GM23248 (cell line): ENCODE measurements around the gene ARHGAP24. TPM values are rescaled to one million over a fixed set of nuclear protein-coding genes. Genes with fewer than 3 reads are reported as not detected.
"Not testable (repeated sequence)": the region's sequence is repeated elsewhere in the genome, so short reads cannot be mapped to it uniquely, and the experiment has no call there.

Experiments
- DNase-seq: peaks from one replicate; pipeline ENCODE4 v3.0.0-alpha.2; 2015
- H2AFZ ChIP-seq: fragments of 200-600 bp; sonication (generic); 2 replicates; pipeline ENCODE4 v1.6.1; 2016; ENCODE audit warnings: antibody characterized with exemption
- H3F3A ChIP-seq: fragments of 200-600 bp; sonication (generic); 2 replicates; pipeline ENCODE4 v1.6.1; 2016; ENCODE audit warnings: mild to moderate bottlenecking, antibody characterized with exemption, mixed run types; ENCODE audit not compliant: insufficient read depth
- H3K27ac ChIP-seq: fragments of 200-600 bp; sonication (generic); 2 replicates; pipeline ENCODE4 v1.5.1; 2016; ENCODE audit warnings: mild to moderate bottlenecking
- H3K27me3 ChIP-seq: fragments of 200-600 bp; sonication (generic); replicated peaks from 2 replicates; pipeline ENCODE4 v1.6.1; 2016; ENCODE audit warnings: mild to moderate bottlenecking; ENCODE audit not compliant: insufficient read depth
- H3K36me3 ChIP-seq: fragments of 200-600 bp; sonication (generic); 2 replicates; pipeline ENCODE4 v1.6.1; 2016; ENCODE audit warnings: low read depth, mild to moderate bottlenecking
- H3K4me1 ChIP-seq: fragments of 200-600 bp; sonication (generic); 2 replicates; pipeline ENCODE4 v1.6.1; 2016; ENCODE audit warnings: mild to moderate bottlenecking; ENCODE audit not compliant: insufficient read depth
- H3K4me2 ChIP-seq: fragments of 200-600 bp; sonication (generic); one replicate; pipeline ENCODE4 v1.6.1; 2016; ENCODE audit warnings: mild to moderate bottlenecking; ENCODE audit not compliant: unreplicated experiment
- H3K4me3 ChIP-seq: fragments of 200-600 bp; sonication (generic); 2 replicates; pipeline ENCODE4 v1.5.1; 2016; ENCODE audit warnings: mild to moderate bottlenecking
- H3K79me2 ChIP-seq: fragments of 200-600 bp; sonication (generic); 2 replicates; pipeline ENCODE4 v1.6.1; 2016; ENCODE audit warnings: mild to moderate bottlenecking; ENCODE audit not compliant: insufficient read depth
- H3K9ac ChIP-seq: fragments of 200-600 bp; sonication (generic); 2 replicates; pipeline ENCODE4 v1.6.1; 2016; ENCODE audit warnings: mild to moderate bottlenecking
- H3K9me2 ChIP-seq: fragments of 200-600 bp; sonication (generic); 2 replicates; pipeline ENCODE4 v1.6.1; 2016; ENCODE audit warnings: mixed run types, mild to moderate bottlenecking, moderate library complexity; ENCODE audit not compliant: insufficient read depth
- H3K9me3 ChIP-seq: fragments of 200-600 bp; sonication (generic); one replicate; pipeline ENCODE4 v1.6.1; 2017; ENCODE audit warnings: low read depth
- H4K20me1 ChIP-seq: fragments of 200-600 bp; sonication (generic); 2 replicates; pipeline ENCODE4 v1.6.0; 2016; ENCODE audit not compliant: insufficient read depth
- EZH2 ChIP-seq: fragments of 200-600 bp; sonication (generic); IDR thresholded peaks from 2 replicates; pipeline ENCODE4 v1.6.1; 2018; ENCODE audit warnings: antibody characterized with exemption, mild to moderate bottlenecking; ENCODE audit not compliant: insufficient read depth, poor library complexity, severe bottlenecking
- EZH2phosphoT487 ChIP-seq: fragments of 200-600 bp; sonication (generic); IDR thresholded peaks from 2 replicates; pipeline ENCODE4 v1.6.1; 2018; ENCODE audit warnings: antibody characterized with exemption, moderate library complexity, mild to moderate bottlenecking, low read depth; ENCODE audit not compliant: insufficient read depth
- WGBS, 2 experiments: methylation state at CpG; one replicate each; pipeline ENCODE4 v1.1.6; 2015 to 2017; ENCODE audit warnings: low lambda C conversion rate in 2 of 2, low coverage in 1 of 2; ENCODE audit errors: missing lambda C conversion rate in 2 of 2; 5-methylcytosine and 5-hydroxymethylcytosine counted together
- in situ Hi-C: fragments of 300-500 bp; cut with MboI; formaldehyde crosslinking; loops from 2 replicates; pipeline ENCODE4 v1.15.0; 2020
- polyA plus RNA-seq: library from polyadenylated mRNA; unstranded; fragments of >200 nt; fragmentation: Nextera tagmentation; extraction: Ambion mirVana; gene quantifications from 2 replicates; pipeline ENCODE4 v1.2.1, GENCODE V29; 2016
- total RNA-seq: library from RNA; depleted of rRNA; stranded (reverse); fragments of >200 nt; shearing (Covaris generic); gene quantifications from 2 replicates; pipeline ENCODE4 v1.2.3, GENCODE V29; 2014

ARHGAP24 gene
- total and polyA plus RNA-seq, 2 experiments from 2014 or later, result 24.1 to 31.6 TPM

- peaks cover 54% of the 10 kb centered on the region for H3K4me1 ChIP-seq
Observed at GRCh38 chr4:85498068-85498733, 23.3 kb downstream of the ARHGAP24 start.

DNA sequence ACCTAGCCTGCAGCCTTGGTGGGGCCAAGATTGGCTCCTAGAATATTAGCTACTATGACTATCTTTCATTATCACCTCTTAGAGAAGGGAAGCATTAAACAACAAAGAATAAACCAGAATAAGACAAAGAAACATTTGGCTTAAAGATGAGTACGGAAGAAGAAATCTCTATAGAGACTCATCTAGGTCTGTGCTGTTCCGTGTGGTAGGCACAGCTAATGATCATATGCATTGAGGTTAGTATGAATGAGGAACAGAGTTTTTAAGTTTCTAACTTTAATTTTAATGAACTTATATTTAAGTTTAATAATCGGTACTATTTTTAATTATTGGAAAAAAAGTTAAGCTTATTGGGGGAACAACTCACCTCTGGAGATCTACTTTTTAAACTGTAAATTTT, 24.6 kb downstream of the ARHGAP24 start:
- H3K27ac ChIP-seq, result peak overlapping the region; percentile 78
- peaks cover 54% of the 10 kb centered on the region for H3K4me1 ChIP-seq
- 78 to 84% methylated on average over 3 of the region's 3 CpGs for WGBS, 2 experiments

More at GRCh38 chr4:85498068-85498733, 23.3 kb downstream of the ARHGAP24 start:
- peak overlapping the region; percentile 44; the same call in 1 of the 2 replicates for H3K4me3 ChIP-seq
- DNase-seq, result peak; percentile 86
- 22 to 24% methylated on average over 5 of the region's 5 CpGs for WGBS, 2 experiments
- peak overlapping the region; percentile 41 for H3K9ac ChIP-seq
- in situ Hi-C loops, result loop anchor here (25.0 kb wide), 1 partner anchor 239 kb away; no protein-coding TSS in a partner anchor
- peak overlapping the region; percentile 75 for H3K4me2 ChIP-seq
- peaks cover 24% of the 10 kb centered on the region for H3K79me2 ChIP-seq
- H2AFZ ChIP-seq, result peak overlapping the region; percentile 66
- peaks cover 46% of the 10 kb centered on the region for H3F3A ChIP-seq
- TF ChIP-seq EZH2 (no peak), EZH2phosphoT487 (no peak)
- H3K27me3 ChIP-seq, result no peaks in the 10 kb centered on the region
- no peaks in the 10 kb centered on the region for H3K9me2 ChIP-seq
- peak overlapping the region; percentile 78 for H3K27ac ChIP-seq
- no peaks in the 10 kb centered on the region for H4K20me1 ChIP-seq
- H3K36me3 ChIP-seq, result no peaks in the 10 kb centered on the region
- H3K9me3 ChIP-seq, result no peaks in the 10 kb centered on the region

GRCh38 chr4:85500110-85500867, 25.3 kb downstream of the ARHGAP24 start:
- 4 to 14% methylated on average over 3 of the region's 3 CpGs for WGBS, 2 experiments
- no peak overlapping the region for H2AFZ ChIP-seq
- peaks cover 17% of the 10 kb centered on the region for H3K79me2 ChIP-seq
- DNase-seq, result peak; percentile 72
- no peak overlapping the region for H3K4me3 ChIP-seq
- H3K9me2 ChIP-seq, result no peaks in the 10 kb centered on the region
- peak overlapping the region; percentile 24 for H3K27ac ChIP-seq
- H3K9ac ChIP-seq, result no peak overlapping the region
- peak overlapping the region; percentile 24 for H3K4me2 ChIP-seq
- no peaks in the 10 kb centered on the region for H3K27me3 ChIP-seq
- H3K4me1 ChIP-seq, result peaks cover 54% of the 10 kb centered on the region
- H3K9me3 ChIP-seq, result no peaks in the 10 kb centered on the region
- TF ChIP-seq EZH2phosphoT487 (no peak), EZH2 (no peak)
- no peaks in the 10 kb centered on the region for H3K36me3 ChIP-seq
- in situ Hi-C loops, result no loop called here
- H3F3A ChIP-seq, result peaks cover 46% of the 10 kb centered on the region
- H4K20me1 ChIP-seq, result no peaks in the 10 kb centered on the region

More for the DNA sequence above, 24.6 kb downstream of the ARHGAP24 start:
- TF ChIP-seq EZH2phosphoT487, result no peak
- no peak for TF ChIP-seq EZH2
- H3K9me2 ChIP-seq, result no peaks in the 10 kb centered on the region
- no peaks in the 10 kb centered on the region for H3K36me3 ChIP-seq
- peaks cover 17% of the 10 kb centered on the region for H3K79me2 ChIP-seq
- no peak overlapping the region for H3K9ac ChIP-seq
- no peak for DNase-seq
- H3K4me3 ChIP-seq, result no peak overlapping the region
- H2AFZ ChIP-seq, result peak overlapping the region; percentile 66; the same call in 1 of the 2 replicates
- H4K20me1 ChIP-seq, result no peaks in the 10 kb centered on the region
- no peaks in the 10 kb centered on the region for H3K9me3 ChIP-seq
- H3F3A ChIP-seq, result peaks cover 46% of the 10 kb centered on the region
- no peak overlapping the region for H3K4me2 ChIP-seq
- no peaks in the 10 kb centered on the region for H3K27me3 ChIP-seq
- in situ Hi-C loops, result loop anchor here (25.0 kb wide), 1 partner anchor 238 kb away; no protein-coding TSS in a partner anchor

DNA sequence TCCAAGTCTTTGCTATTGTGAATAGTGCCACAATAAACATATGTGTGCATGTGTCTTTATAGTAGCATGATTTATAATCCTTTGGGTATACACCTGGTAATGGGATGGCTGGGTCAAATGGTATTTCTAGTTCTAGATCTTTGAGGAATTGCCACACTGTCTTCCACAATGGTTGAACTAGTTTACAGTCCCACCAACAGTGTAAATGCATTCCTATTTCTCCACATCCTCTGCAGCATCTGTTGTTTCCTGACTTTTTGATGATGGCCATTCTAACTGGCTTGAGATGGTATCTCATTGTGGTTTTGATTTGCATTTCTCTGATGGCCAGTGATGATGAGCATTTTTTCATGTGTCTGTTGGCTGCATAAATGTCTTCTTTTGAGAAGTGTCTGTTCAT, 26.2 kb downstream of the ARHGAP24 start:
- H2AFZ ChIP-seq, DNase-seq, H3K9me2 ChIP-seq, H4K20me1 ChIP-seq, H3K9ac ChIP-seq, H3K4me2 ChIP-seq, in situ Hi-C loops, H3K4me3 ChIP-seq, H3K27ac ChIP-seq, H3K27me3 ChIP-seq, H3K36me3 ChIP-seq, H3K9me3 ChIP-seq: not testable (repeated sequence)
- peaks cover 46% of the 10 kb centered on the region for H3K4me1 ChIP-seq
- H3K79me2 ChIP-seq, result peaks cover 17% of the 10 kb centered on the region
- H3F3A ChIP-seq, result peaks cover 38% of the 10 kb centered on the region
